Measurements from ENCODE around the gene ARID5B.

ARID5B gene

GRCh38 chr10:62043421-62044021 is 142.0 kb downstream of the ARID5B start:
- Histone ChIP-seq H3K36me3 (peaks cover 51% of the 10 kb centered on the region), H3K9ac (no peak overlapping the region), H3K4me1 (peaks cover 98% of the 10 kb centered on the region), H3K4me3 (no peak overlapping the region), H3K4me2 (peak overlapping the region; percentile 60), H3K27ac (peak overlapping the region; percentile 72), H3K9me3 (peaks cover 15% of the 10 kb centered on the region), H4K20me1 (0 out of 2 replicates have a peak, but pooled peaks cover 1% of the 10 kb centered on the region), H3K27me3 (no peaks in the 10 kb centered on the region)
- TF ChIP-seq Cebpa-rat (IDR thresholded peaks at IDR 0.05) = no peak

GRCh38 chr10:62044566-62044965 is 143.1 kb downstream of the ARID5B start:
- Histone ChIP-seq H3K4me2 (peak overlapping the region; percentile 60), H3K4me3 (no peak overlapping the region), H3K27ac (peak overlapping the region; percentile 72), H3K27me3 (no peaks in the 10 kb centered on the region), H3K9ac (no peak overlapping the region), H4K20me1 (peaks cover 9% of the 10 kb centered on the region; the same call in 1 of the 2 replicates), H3K9me3 (peaks cover 15% of the 10 kb centered on the region), H3K36me3 (peaks cover 58% of the 10 kb centered on the region), H3K4me1 (peaks cover 98% of the 10 kb centered on the region)
- TF ChIP-seq Cebpa-rat (IDR thresholded peaks at IDR 0.05) = no peak

GRCh38 chr10:62045765-62046521 is 144.4 kb downstream of the ARID5B start:
- no peak overlapping the region for H3K4me3 ChIP-seq
- H3K27ac ChIP-seq = peak overlapping the region; percentile 63
- no peak for TF ChIP-seq Cebpa-rat (IDR thresholded peaks at IDR 0.05)
- no peak overlapping the region for H3K9ac ChIP-seq
- no peaks in the 10 kb centered on the region for H3K27me3 ChIP-seq
- peaks cover 22% of the 10 kb centered on the region for H3K9me3 ChIP-seq
- peaks cover 61% of the 10 kb centered on the region for H3K36me3 ChIP-seq
- H3K4me1 ChIP-seq = peaks cover 99% of the 10 kb centered on the region
- peak overlapping the region; percentile 60 for H3K4me2 ChIP-seq
- H4K20me1 ChIP-seq = peaks cover 9% of the 10 kb centered on the region; the same call in 1 of the 2 replicates

- no peak for TF ChIP-seq Cebpa-rat (IDR thresholded peaks at IDR 0.05)
- H3K4me3 ChIP-seq = no peak overlapping the region
- H3K27ac ChIP-seq = peak overlapping the region; percentile 63
- H4K20me1 ChIP-seq = peaks cover 9% of the 10 kb centered on the region; the same call in 1 of the 2 replicates
- no peak overlapping the region for H3K9ac ChIP-seq
- peaks cover 99% of the 10 kb centered on the region for H3K4me1 ChIP-seq
- H3K27me3 ChIP-seq = no peaks in the 10 kb centered on the region
- H3K36me3 ChIP-seq = peaks cover 64% of the 10 kb centered on the region
- peak overlapping the region; percentile 60 for H3K4me2 ChIP-seq
- H3K9me3 ChIP-seq = peaks cover 27% of the 10 kb centered on the region
These were observed 145.2 kb downstream of the ARID5B start for GRCh38 chr10:62046522-62047227.

GRCh38 chr10:62047228-62047892 is 145.9 kb downstream of the ARID5B start:
- H3K4me2 ChIP-seq = peak overlapping the region; percentile 60
- H3K4me1 ChIP-seq = peaks cover 97% of the 10 kb centered on the region
- no peak overlapping the region for H3K4me3 ChIP-seq
- TF ChIP-seq Cebpa-rat (IDR thresholded peaks at IDR 0.05) = no peak
- H3K9me3 ChIP-seq = peaks cover 28% of the 10 kb centered on the region
- H3K36me3 ChIP-seq = peaks cover 67% of the 10 kb centered on the region
- H3K9ac ChIP-seq = no peak overlapping the region; the same call in 1 of the 2 replicates
- peak overlapping the region; percentile 70 for H3K27ac ChIP-seq
- no peaks in the 10 kb centered on the region for H3K27me3 ChIP-seq
- peaks cover 9% of the 10 kb centered on the region; the same call in 1 of the 2 replicates for H4K20me1 ChIP-seq

- peak overlapping the region; percentile 70 for H3K27ac ChIP-seq
These were observed 146.5 kb downstream of the ARID5B start for GRCh38 chr10:62047960-62048383.

GRCh38 chr10:62048470-62048869 is 147.0 kb downstream of the ARID5B start:
- Histone ChIP-seq H3K27me3 (no peaks in the 10 kb centered on the region), H3K9ac (peak overlapping the region; percentile 26; the same call in 1 of the 2 replicates), H3K4me2 (peak overlapping the region; percentile 60), H3K4me1 (peaks cover 97% of the 10 kb centered on the region), H4K20me1 (peaks cover 9% of the 10 kb centered on the region; the same call in 1 of the 2 replicates), H3K36me3 (peaks cover 68% of the 10 kb centered on the region), H3K4me3 (no peak overlapping the region), H3K9me3 (peaks cover 29% of the 10 kb centered on the region), H3K27ac (peak overlapping the region; percentile 70)
- no peak for TF ChIP-seq Cebpa-rat (IDR thresholded peaks at IDR 0.05)

More at GRCh38 chr10:62047960-62048383, 146.5 kb downstream of the ARID5B start:
- no peak overlapping the region; the same call in 1 of the 2 replicates for H3K9ac ChIP-seq
- no peaks in the 10 kb centered on the region for H3K27me3 ChIP-seq
- TF ChIP-seq Cebpa-rat (IDR thresholded peaks at IDR 0.05) = no peak
- peaks cover 97% of the 10 kb centered on the region for H3K4me1 ChIP-seq
- H4K20me1 ChIP-seq = peaks cover 9% of the 10 kb centered on the region; the same call in 1 of the 2 replicates
- H3K4me3 ChIP-seq = no peak overlapping the region
- peaks cover 28% of the 10 kb centered on the region for H3K9me3 ChIP-seq
- peaks cover 67% of the 10 kb centered on the region for H3K36me3 ChIP-seq
- H3K4me2 ChIP-seq = peak overlapping the region; percentile 60

GRCh38 chr10:62048919-62049623 is 147.6 kb downstream of the ARID5B start:
- H3K9me3 ChIP-seq = peaks cover 29% of the 10 kb centered on the region
- no peak for TF ChIP-seq Cebpa-rat (IDR thresholded peaks at IDR 0.05)
- H3K4me2 ChIP-seq = peak overlapping the region; percentile 60
- H3K9ac ChIP-seq = peak overlapping the region; percentile 26; the same call in 1 of the 2 replicates
- peaks cover 97% of the 10 kb centered on the region for H3K4me1 ChIP-seq
- no peaks in the 10 kb centered on the region for H3K27me3 ChIP-seq
- peak overlapping the region; percentile 70 for H3K27ac ChIP-seq
- peaks cover 74% of the 10 kb centered on the region for H3K36me3 ChIP-seq
- no peak overlapping the region for H3K4me3 ChIP-seq
- H4K20me1 ChIP-seq = peaks cover 9% of the 10 kb centered on the region; the same call in 1 of the 2 replicates

Data from BLaER1 (cell line).